Left colon (tissue), 2 donors: ENCODE measurements around the gene ATP6AP1. TPM values are rescaled to one million over a fixed set of nuclear protein-coding genes. Genes with fewer than 3 reads are reported as not detected.
A peak's percentile ranks its signal among the peaks of the same experiment; 100 is the strongest.

Experiments used
- ATAC-seq: fragments of 200-7000 bp; cut with Tn5 transposase; one replicate; pipeline ENCODE4 v1.9.1; 2020; ENCODE audit warnings: mild to moderate bottlenecking, moderate library complexity
- DNase-seq, 2 donors: peaks; one replicate each; pipeline ENCODE4 v3.0.0-alpha.2; 2020
- intact Hi-C, 2 donors: fragments of 100-400 bp; cut with DNase I in 1 of 2; cut with micrococcal nuclease in 1 of 2; formaldehyde crosslinking; loops; one replicate each; pipeline versions ENCODE4 v1.11.2 to v1.14.0; 2022; cut with DNase I, micrococcal nuclease
- total RNA-seq, 2 donors: library from RNA; stranded (reverse); fragmentation: NEBNext Ultra II Directional; extraction: Animal tissue kit (Norgen Biotek cat#: 25700); gene quantifications; one replicate each; pipeline ENCODE4 v1.2.1, GENCODE V29; 2021
- donor health status: DM: no; HTN: no; CAD: no.
- donor health status: DM: yes; HTN: yes; CAD: no.

Gene ATP6AP1
- total RNA-seq, 2 donors from 2014 or later, result 100 to 105 TPM

- ATAC-seq (no peak), DNase-seq (no peak)
- intact Hi-C loops, result no loop called here
Observed at GRCh38 chrX:154462396-154462795, 33.9 kb downstream of the ATP6AP1 start.

- intact Hi-C loops, result no loop called here
- no peak for DNase-seq
- no peak for ATAC-seq
Observed at GRCh38 chrX:154463611-154464220, 35.2 kb downstream of the ATP6AP1 start.

GRCh38 chrX:154464806-154465365, 36.4 kb downstream of the ATP6AP1 start:
- intact Hi-C loops, result no loop called here
- no peak for DNase-seq
- no peak for ATAC-seq

- DNase-seq, result no peak
- intact Hi-C loops, result no loop called here
- ATAC-seq, result no peak
Observed at GRCh38 chrX:154465601-154466000, 37.1 kb downstream of the ATP6AP1 start.

- no peak for ATAC-seq
- intact Hi-C loops, result no loop called here
Observed at GRCh38 chrX:154466036-154466435, 37.6 kb downstream of the ATP6AP1 start.

GRCh38 chrX:154466907-154467306, 38.4 kb downstream of the ATP6AP1 start:
- intact Hi-C loops, result no loop called here
- DNase-seq, result no peak
- no peak for ATAC-seq

More at GRCh38 chrX:154466036-154466435, 37.6 kb downstream of the ATP6AP1 start:
- no peak for DNase-seq

GRCh38 chrX:154467556-154467955, 39.1 kb downstream of the ATP6AP1 start:
- DNase-seq, result no peak
- intact Hi-C loops, result no loop called here
- no peak for ATAC-seq

- ATAC-seq (no peak), DNase-seq (no peak)
- intact Hi-C loops, result no loop called here
Observed at GRCh38 chrX:154468217-154468616, 39.7 kb downstream of the ATP6AP1 start.

- no peak for ATAC-seq
- intact Hi-C loops, result no loop called here
- no peak for DNase-seq
Observed at GRCh38 chrX:154469114-154469513, 40.6 kb downstream of the ATP6AP1 start.

GRCh38 chrX:154469880-154470279, 41.4 kb downstream of the ATP6AP1 start:
- DNase-seq (no peak), ATAC-seq (no peak)
- intact Hi-C loops, result no loop called here

- ATAC-seq (no peak), DNase-seq (no peak)
- intact Hi-C loops, result no loop called here
Observed at GRCh38 chrX:154470434-154470833, 42.0 kb downstream of the ATP6AP1 start.

- no peak for ATAC-seq
Observed at GRCh38 chrX:154470914-154471568, 42.6 kb downstream of the ATP6AP1 start.

GRCh38 chrX:154471839-154472684, 43.6 kb downstream of the ATP6AP1 start:
- DNase-seq (no peak), ATAC-seq (peak; percentile 53)
- intact Hi-C loops, result no loop called here

More at GRCh38 chrX:154470914-154471568, 42.6 kb downstream of the ATP6AP1 start:
- no peak for DNase-seq
- intact Hi-C loops, result no loop called here

- peak in 1 of 2 donors; percentile 29 for DNase-seq
- intact Hi-C loops, result no loop called here
- peak; percentile 68 for ATAC-seq
Observed at GRCh38 chrX:154472685-154473632, 44.5 kb downstream of the ATP6AP1 start.

- no peak for DNase-seq
- intact Hi-C loops, result no loop called here
- ATAC-seq, result no peak
Observed at GRCh38 chrX:154473683-154474082, 45.2 kb downstream of the ATP6AP1 start.

- ATAC-seq (no peak), DNase-seq (no peak)
- intact Hi-C loops, result no loop called here
Observed at GRCh38 chrX:154476821-154477220, 48.3 kb downstream of the ATP6AP1 start.

- intact Hi-C loops, result no loop called here
- ATAC-seq, result no peak
- DNase-seq, result no peak
Observed at GRCh38 chrX:154477891-154478477, 49.5 kb downstream of the ATP6AP1 start.
